ENCODE results near the gene NUFIP1.
"Not testable (repeated sequence)": the region's sequence is repeated elsewhere in the genome, so short reads cannot be mapped to it uniquely, and the experiment has no call there.

Gene NUFIP1

GRCh38 chr13:44955406-44955805 lies 33.9 kb downstream of the NUFIP1 start:
- ATAC-seq (ENCODE audit: low read depth) (no peak), DNase-seq (ENCODE audit: low spot score) (no peak)
- no peaks in the 10 kb centered on the region for H3K9me3 ChIP-seq (ENCODE audit: severe bottlenecking)
- H3K27ac ChIP-seq (ENCODE audit: poor library complexity, severe bottlenecking), result no peak overlapping the region
- no peak overlapping the region for H3K4me3 ChIP-seq (ENCODE audit: severe bottlenecking)
- H3K27me3 ChIP-seq (ENCODE audit: insufficient read depth, poor library complexity, severe bottlenecking), result no peaks in the 10 kb centered on the region
- no peaks in the 10 kb centered on the region for H3K4me1 ChIP-seq (ENCODE audit: insufficient read depth, poor library complexity, severe bottlenecking)
- no peak for TF ChIP-seq CTCF (IDR thresholded peaks at IDR 0.05; ENCODE audit: poor library complexity, severe bottlenecking)
- H3K36me3 ChIP-seq (ENCODE audit: low read depth), result peaks cover 31% of the 10 kb centered on the region

- DNase-seq (ENCODE audit: low spot score), result no peak
- Histone ChIP-seq H3K9me3 (ENCODE audit: severe bottlenecking) (no peaks in the 10 kb centered on the region), H3K4me3 (ENCODE audit: severe bottlenecking) (no peak overlapping the region), H3K27me3 (ENCODE audit: insufficient read depth, poor library complexity, severe bottlenecking) (no peaks in the 10 kb centered on the region), H3K36me3 (ENCODE audit: low read depth) (peaks cover 33% of the 10 kb centered on the region), H3K27ac (ENCODE audit: poor library complexity, severe bottlenecking) (no peak overlapping the region), H3K4me1 (ENCODE audit: insufficient read depth, poor library complexity, severe bottlenecking) (no peaks in the 10 kb centered on the region)
- ATAC-seq (ENCODE audit: low read depth), result no peak
- no peak for TF ChIP-seq CTCF (IDR thresholded peaks at IDR 0.05; ENCODE audit: poor library complexity, severe bottlenecking)
These were observed 35.0 kb downstream of the NUFIP1 start for GRCh38 chr13:44954224-44954623.

- ATAC-seq (ENCODE audit: low read depth) (no peak), DNase-seq (ENCODE audit: low spot score) (no peak)
- Histone ChIP-seq H3K4me1 (ENCODE audit: insufficient read depth, poor library complexity, severe bottlenecking) (no peaks in the 10 kb centered on the region), H3K36me3 (ENCODE audit: low read depth) (peaks cover 25% of the 10 kb centered on the region), H3K27ac (ENCODE audit: poor library complexity, severe bottlenecking) (no peak overlapping the region), H3K4me3 (ENCODE audit: severe bottlenecking) (no peak overlapping the region), H3K27me3 (ENCODE audit: insufficient read depth, poor library complexity, severe bottlenecking) (no peaks in the 10 kb centered on the region), H3K9me3 (ENCODE audit: severe bottlenecking) (no peaks in the 10 kb centered on the region)
- no peak for TF ChIP-seq CTCF (IDR thresholded peaks at IDR 0.05; ENCODE audit: poor library complexity, severe bottlenecking)
These were observed 36.6 kb downstream of the NUFIP1 start for GRCh38 chr13:44952671-44953070.

GRCh38 chr13:44951184-44951583 lies 38.1 kb downstream of the NUFIP1 start:
- no peak for TF ChIP-seq CTCF (IDR thresholded peaks at IDR 0.05; ENCODE audit: poor library complexity, severe bottlenecking)
- ATAC-seq (ENCODE audit: low read depth), result no peak
- no peak for DNase-seq (ENCODE audit: low spot score)

GRCh38 chr13:44943411-44943810 lies 45.9 kb downstream of the NUFIP1 start:
- ATAC-seq (ENCODE audit: low read depth); H3K4me1 ChIP-seq (ENCODE audit: insufficient read depth, poor library complexity, severe bottlenecking); H3K4me3 ChIP-seq (ENCODE audit: severe bottlenecking); H3K9me3 ChIP-seq (ENCODE audit: severe bottlenecking); H3K27ac ChIP-seq (ENCODE audit: poor library complexity, severe bottlenecking); DNase-seq (ENCODE audit: low spot score); H3K27me3 ChIP-seq (ENCODE audit: insufficient read depth, poor library complexity, severe bottlenecking): not testable (repeated sequence)
- H3K36me3 ChIP-seq (ENCODE audit: low read depth), result peaks cover 17% of the 10 kb centered on the region

More at GRCh38 chr13:44951184-44951583, 38.1 kb downstream of the NUFIP1 start:
- no peak overlapping the region for H3K27ac ChIP-seq (ENCODE audit: poor library complexity, severe bottlenecking)
- peaks cover 15% of the 10 kb centered on the region for H3K36me3 ChIP-seq (ENCODE audit: low read depth)
- H3K27me3 ChIP-seq (ENCODE audit: insufficient read depth, poor library complexity, severe bottlenecking), result no peaks in the 10 kb centered on the region
- no peak overlapping the region for H3K4me3 ChIP-seq (ENCODE audit: severe bottlenecking)
- no peaks in the 10 kb centered on the region for H3K9me3 ChIP-seq (ENCODE audit: severe bottlenecking)
- no peaks in the 10 kb centered on the region for H3K4me1 ChIP-seq (ENCODE audit: insufficient read depth, poor library complexity, severe bottlenecking)
